ENCODE results near the gene KIF1A.

The KIF1A gene

DNA sequence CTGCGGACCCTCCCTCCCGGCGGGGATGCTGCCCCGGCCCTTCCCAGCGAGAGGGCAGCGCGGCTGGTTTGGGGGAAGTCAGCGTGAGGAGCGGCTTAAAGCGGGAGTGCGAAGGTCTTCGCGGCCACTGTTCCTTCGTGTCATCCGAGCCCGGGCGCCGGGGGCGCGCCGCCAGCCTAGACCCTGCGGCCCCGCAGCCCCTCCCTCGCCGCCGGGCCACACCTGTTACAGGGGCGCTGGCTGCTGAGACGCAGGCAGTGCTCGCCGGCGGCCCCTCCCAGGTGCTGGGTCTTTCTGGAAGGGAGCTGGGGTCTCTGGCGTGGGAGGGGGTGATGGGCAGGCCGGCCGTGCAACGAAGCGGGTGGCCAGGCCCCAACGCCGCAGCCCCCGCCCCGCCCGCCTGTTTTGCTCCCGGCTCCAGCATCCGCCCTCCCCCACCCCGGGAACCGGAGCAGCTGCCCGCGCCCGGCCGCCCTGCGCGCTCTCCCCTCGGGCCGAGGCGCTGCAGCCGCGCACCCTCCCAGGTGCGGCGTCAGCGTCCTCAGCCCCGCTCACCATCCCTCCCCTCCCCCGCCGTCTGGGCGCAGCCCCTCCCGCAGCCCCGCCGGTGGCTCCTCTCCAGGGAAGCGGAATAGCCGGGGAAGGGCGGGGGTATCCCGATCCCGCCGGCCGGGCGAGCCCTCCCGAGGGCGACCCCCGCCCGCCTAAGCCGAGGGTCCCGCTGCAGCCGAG lies 727 bp downstream of the KIF1A start:
- no peak for DNase-seq

DNA sequence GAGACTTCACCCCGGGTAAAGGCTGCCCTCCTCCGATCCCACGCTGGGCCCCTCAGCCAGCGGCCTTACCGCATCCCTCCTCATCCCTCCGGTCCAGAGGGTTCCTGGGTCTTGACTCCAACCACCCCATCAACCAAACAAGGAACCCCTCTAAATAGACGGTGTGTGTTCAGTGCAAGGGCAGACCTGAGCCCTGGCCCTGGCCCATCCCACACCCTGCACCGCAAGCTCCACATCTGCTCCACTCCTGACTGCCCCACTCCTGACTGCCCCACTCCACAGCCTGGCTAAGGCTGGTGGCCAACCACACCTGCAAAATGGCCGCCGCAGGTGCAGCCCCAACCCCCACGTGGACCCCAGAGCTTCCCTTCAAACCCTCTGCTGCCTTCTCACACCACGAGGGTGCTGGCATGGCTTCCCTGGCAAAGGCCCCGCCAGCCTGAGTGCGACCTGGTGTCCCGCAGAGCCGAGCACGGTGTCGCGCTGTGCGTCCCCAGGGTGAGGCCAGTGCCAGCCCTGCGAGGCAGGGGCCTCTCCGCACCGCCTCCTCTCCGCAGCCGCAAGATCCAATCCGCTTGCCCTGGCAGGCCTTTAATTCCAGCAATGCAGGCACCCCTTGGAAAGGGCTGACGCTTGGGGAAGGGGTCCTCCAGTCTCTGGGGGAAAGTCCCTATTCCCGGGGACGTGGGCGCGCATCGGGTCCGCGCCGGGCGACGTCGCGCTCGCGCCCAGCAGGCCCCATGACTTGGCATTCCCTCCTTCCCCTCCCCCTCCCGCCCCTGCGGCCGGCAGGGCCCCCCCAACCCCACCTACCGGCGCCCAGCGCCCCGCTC lies 1.5 kb downstream of the KIF1A start:
- DNase-seq: no peak

- no peak for DNase-seq
Observed at GRCh38 chr2:240817496-240818292, 2.3 kb downstream of the KIF1A start.

DNA sequence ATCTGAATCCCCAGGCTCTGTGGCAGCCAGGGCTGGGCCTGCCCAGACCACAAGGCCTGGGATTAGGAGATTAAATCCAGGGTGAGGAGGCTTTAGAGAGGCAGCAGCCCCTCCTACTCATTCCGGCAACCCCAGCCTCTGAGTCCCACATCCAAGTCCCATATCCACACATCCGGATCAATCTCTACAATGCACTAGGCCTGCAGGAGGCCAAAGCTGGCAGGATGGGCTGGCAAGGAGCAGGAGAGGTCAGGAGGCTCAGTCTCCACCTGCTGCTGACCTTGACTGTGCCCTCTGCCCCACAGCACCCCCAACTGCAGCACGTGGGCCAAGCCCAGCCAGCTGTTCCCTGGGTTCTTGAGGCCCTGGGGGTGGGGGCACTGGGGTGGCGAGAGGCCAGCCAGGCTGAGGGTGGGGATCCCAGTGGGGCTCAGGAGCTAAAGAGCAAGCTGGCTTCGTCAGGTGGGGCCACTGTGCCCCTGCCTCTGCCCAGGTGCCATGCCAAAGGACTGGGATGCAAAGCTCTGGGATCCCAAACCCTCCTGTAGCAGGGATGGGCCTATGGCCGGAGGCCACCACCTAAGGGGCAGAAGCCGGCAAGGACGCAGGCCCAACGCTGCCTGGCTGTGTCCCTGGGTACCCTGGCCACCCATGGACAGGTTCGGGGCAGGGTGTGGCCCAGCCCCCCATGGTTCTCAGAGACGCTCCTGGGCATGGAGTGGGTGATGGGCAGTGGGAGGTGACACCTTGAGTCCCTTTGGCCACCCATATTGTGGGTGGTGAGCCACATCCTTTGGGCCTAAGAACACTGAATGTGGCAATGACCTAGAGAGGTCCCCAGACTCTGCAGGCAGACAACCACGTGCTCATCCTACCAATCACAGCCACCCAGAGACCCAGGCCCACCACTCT lies 3.2 kb downstream of the KIF1A start:
- no peak for DNase-seq

- DNase-seq: no peak
Observed at GRCh38 chr2:240815761-240816583, 4.0 kb downstream of the KIF1A start.

DNA sequence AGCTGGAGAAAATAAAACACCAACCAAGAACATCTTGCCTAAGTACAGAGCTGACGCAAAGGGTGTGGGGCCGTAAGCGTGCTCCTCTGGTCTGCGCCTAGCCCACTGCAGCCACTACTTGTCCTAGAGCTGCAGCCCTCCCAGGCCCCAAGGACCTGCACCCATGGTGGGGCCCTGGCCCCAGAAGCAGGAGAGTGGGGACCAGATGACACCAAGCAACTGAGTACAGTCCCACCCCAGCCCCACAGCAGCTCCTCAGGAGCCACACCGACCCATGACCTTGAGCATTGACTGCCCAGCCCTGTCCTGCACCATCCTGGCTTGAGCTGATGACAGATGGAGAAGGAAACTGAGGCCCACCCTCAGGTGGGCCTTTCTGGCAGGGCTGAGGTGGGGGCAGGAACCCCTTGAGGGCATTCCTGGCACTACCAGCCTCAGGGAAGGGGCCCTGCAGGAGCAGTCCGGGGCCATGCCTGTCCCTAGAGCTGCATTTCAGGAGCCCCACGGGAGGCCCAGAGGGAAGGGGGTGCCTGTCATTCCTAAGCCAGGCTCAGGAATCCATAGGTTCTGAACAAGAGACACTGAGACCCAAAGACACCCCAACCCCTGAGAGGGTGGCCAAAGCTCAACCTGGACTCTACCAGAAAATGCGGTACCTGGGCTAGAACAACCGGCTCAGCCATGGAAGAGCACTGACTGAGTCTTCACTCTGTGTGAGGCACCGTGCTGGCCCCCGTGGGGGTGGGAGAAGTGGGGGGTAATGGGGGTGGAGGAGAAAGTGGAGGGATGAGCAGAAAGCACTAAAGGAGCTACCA lies 4.9 kb downstream of the KIF1A start:
- DNase-seq: no peak

- DNase-seq: no peak
Observed at GRCh38 chr2:240814280-240814679, 5.7 kb downstream of the KIF1A start.

- no peak for DNase-seq
Observed at GRCh38 chr2:240813231-240813921, 6.6 kb downstream of the KIF1A start.

GRCh38 chr2:240812721-240813120 lies 7.3 kb downstream of the KIF1A start:
- no peak for DNase-seq

- DNase-seq: no peak
Observed at GRCh38 chr2:240812301-240812680, 7.7 kb downstream of the KIF1A start.

- DNase-seq: no peak
Observed at GRCh38 chr2:240811346-240812300, 8.4 kb downstream of the KIF1A start.

- DNase-seq: no peak
Observed at GRCh38 chr2:240810621-240811020, 9.4 kb downstream of the KIF1A start.

- DNase-seq: no peak
Observed at GRCh38 chr2:240810199-240810598, 9.8 kb downstream of the KIF1A start.

DNA sequence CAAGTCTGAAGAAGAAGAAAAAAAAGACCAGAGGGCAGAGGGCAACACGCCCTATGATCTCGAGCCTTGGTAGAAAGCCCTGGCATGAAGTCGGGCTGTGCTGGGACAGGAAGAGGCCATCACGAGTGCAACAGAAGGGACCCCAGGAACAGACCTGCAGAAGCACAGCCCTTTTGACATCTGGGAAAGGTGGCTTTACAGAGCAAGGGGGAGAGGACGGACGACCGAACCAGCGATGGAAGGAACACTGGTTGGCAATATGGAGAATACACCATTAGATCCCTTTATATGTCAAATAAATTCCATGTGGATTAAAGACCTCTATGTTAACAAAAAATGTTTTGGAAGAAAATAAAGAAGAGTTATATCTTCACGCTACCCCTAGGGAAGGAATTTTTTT lies 10.7 kb downstream of the KIF1A start:
- DNase-seq: no peak

DNA sequence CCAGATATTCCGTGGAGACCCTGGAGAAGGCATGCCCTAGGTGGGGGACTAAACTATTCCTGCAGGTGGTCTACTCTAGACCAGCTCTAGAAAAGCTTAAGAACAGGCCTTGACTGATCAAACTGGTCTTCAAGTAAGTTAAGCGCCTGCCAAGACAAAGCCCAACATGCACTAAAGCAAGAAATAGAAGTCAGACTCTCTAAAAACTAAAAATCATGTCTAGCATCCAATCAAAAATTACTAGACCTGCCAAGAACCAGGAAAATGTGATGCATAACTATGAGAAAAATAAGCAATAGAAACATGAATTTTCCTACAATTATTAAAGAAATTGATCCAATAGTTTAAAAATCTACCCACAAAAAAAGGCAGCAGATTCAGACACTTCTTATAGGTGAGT lies 13.6 kb downstream of the KIF1A start:
- DNase-seq: no peak

DNA sequence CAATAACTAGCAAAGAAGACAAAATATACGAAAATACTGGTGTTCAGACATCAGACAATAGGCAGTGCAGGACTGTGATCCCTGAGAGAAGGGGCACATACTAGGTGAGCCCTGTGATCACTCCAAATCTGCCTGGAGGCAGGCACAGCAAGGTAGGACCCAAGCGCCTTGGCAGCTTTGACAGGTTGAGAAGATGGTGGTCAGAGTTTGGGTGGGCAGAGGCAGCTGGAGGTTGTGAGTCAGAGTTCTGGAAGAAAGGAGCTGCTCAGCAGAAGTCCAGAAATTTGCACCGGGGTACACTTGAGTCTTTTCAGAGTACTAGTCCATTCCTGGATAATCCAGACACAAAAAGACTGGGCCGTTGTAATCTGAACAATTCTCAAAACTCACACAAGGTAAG lies 14.0 kb downstream of the KIF1A start:
- DNase-seq: no peak

- no peak for DNase-seq
Observed at GRCh38 chr2:240803191-240803590, 16.8 kb downstream of the KIF1A start.

- no peak for DNase-seq
Observed at GRCh38 chr2:240799033-240799820, 20.8 kb downstream of the KIF1A start.

Data from NK-92 treated with Interleukin-12 subunit alpha and Interleukin-12 subunit beta, amount 100 ng/mL, for 24 hours (cell line).